Measurements from ENCODE around the gene CORO2B. TPM values are rescaled to one million over a fixed set of nuclear protein-coding genes. Genes with fewer than 3 reads are reported as not detected.
"Not testable (repeated sequence)": the region's sequence is repeated elsewhere in the genome, so short reads cannot be mapped to it uniquely, and the experiment has no call there.

CORO2B gene
- total RNA-seq, 1 donor from 2014 or later = 0.77 TPM

DNA sequence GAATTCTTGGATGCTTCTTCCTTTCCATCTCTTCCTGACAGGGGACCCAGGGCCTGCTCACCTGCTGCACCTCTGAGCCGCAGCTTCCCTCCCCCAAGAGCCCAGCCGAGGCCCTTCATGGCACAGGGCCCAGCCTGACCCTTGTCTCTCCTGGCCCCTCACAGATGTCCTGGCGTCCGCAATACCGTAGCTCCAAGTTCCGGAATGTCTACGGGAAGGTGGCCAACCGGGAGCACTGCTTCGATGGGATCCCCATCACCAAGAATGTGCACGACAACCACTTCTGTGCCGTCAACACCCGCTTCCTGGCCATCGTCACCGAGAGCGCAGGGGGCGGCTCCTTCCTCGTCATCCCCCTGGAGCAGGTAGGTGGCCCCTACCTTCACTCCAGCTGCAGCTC lies 66.2 kb downstream of the CORO2B start:
- DNase-seq (ENCODE audit: low read depth in 2 of 2) = no peak

DNA sequence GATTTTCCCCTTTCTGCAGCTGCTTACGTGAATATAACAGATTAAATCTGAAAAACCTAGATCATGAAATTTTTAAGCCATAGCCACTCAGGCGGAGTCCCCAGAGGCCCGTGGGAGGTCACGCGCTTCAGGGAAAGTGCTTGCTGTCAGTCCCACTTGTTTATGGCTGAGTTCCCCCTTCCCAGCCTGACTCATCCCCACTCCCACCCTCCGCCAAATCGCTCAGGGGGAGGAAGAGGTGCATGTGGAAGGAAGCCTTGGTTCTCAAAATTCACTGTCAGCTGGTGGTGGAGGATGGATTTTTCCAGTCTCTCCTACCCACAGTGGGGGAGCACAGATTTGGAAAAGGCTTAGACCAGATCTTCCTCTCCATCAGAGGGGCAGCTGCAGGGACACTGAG lies 67.4 kb downstream of the CORO2B start:
- DNase-seq (ENCODE audit: low read depth in 2 of 2) = no peak

- DNase-seq (ENCODE audit: low read depth in 2 of 2) = no peak
Observed at GRCh38 chr15:68646696-68647095, 67.9 kb downstream of the CORO2B start.

DNA sequence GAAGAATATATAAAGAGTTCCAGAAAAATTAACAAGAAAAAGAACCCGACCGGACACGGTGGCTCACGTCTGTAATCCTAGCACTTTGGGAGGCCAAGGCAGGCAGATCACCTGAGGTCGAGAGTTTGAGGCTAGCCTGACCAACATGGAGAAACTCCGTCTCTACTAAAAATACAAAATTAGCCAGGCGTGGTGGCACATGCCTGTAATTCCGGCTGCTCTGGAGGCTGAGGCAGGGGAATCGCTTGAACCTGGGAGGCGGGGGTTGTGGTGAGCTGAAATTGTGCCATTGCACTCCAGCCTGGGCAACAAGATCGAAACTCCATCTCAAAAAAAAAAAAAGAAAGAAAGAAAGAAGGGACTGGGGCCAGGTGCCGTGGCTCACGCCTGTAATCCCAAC lies 68.6 kb downstream of the CORO2B start:
- DNase-seq (ENCODE audit: low read depth in 2 of 2) = not testable (repeated sequence)

DNA sequence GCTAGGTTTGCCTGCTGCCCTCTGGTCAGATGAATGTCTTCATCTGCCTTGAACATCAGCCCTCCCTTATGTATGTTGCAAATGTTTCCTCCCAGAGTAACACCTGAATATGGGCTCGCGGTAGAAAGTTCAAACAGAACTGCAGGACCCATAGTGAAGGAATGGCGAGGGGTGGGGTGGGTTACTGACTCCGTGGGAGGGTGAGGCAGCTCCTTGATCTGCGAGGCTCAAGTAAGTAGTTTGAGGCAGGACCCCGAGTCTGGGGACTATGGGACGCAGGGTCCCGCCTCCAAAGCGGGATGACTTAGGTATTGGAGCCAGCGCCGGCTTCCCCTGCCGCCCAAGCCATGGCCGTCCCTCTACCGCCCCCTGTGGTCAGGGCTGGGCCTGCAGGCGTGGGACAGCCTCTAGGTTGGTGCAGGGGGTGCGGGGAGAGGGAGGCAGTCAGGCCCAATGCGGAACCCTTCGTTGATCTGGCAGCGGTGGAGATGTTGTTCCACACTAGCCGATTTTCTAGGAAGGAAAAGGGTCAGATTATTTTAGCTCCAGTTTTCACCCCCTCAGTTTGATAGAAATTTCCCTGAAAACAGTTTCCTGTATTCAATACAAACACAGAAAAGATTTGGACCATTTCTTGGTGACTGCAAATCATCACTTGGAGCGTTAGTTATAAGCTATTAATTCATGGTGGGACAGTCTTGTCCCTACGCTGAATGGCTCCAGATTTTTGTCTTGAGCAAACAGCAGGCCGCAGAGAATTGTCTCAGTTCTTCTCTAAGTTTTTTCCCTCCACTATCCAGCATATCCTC lies 72.3 kb downstream of the CORO2B start:
- DNase-seq (ENCODE audit: low read depth in 2 of 2) = peak; percentile 22 to 55

GRCh38 chr15:68651916-68652525 lies 73.2 kb downstream of the CORO2B start:
- DNase-seq (ENCODE audit: low read depth in 2 of 2) = no peak

GRCh38 chr15:68653031-68653635 lies 74.3 kb downstream of the CORO2B start:
- no peak for DNase-seq (ENCODE audit: low read depth in 2 of 2)

DNA sequence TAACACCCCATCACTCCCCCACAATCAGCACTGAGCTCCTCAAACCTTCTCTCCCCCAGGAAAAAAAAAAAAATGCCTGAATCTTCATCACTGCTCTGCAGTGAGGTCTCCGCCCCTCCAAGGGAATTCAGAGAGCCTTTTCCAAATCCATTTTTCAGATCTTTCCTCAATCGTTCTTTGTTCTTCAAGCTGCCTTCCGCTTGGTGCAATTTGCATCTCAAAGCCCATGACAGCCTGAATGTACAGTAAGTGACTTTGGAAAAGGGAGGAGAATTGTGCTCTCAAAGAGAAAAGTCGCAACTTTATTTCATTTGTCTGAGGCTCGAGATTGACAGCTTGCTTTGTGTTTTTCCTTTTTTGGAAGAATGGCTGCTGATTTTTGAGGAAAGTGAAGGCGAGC lies 75.0 kb downstream of the CORO2B start:
- no peak for DNase-seq (ENCODE audit: low read depth in 2 of 2)

DNA sequence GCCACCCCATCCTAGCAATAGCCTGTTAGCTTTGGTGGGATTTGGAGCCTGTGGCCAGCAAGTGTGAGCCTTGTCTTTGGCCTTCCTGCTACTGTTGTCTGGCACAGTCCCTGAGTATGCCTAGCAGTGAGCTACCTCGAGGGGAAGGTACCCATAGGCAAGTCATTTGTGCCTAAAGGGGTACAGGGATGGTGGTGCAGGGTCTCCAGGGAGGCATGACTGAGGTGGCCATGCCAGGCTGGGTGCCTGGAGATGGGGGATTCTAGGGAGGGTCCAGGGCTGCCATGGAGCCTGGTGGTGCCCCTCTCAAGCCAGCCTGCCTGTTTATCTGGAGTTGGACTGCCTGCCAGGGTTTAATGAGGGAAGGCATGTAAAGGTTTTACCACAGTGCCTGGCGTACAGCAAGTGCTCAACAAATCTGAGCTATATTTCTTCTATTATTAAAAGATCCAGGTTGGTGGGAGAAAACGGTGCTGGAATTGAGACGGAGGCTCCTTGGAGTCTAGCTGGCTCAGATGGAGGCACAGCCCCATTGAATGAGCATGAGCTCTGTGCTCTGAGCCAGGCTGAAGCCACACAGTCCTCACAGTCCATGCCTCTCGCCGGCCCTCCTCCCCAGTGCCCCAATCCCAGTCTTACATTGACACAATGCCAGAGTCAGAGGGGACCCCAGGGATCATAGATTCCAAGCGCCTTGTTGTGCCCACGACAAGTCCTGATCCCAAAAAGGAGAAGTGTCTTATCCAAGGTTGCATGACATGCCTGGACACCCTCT lies 76.2 kb downstream of the CORO2B start:
- no peak for DNase-seq (ENCODE audit: low read depth in 2 of 2)

DNA sequence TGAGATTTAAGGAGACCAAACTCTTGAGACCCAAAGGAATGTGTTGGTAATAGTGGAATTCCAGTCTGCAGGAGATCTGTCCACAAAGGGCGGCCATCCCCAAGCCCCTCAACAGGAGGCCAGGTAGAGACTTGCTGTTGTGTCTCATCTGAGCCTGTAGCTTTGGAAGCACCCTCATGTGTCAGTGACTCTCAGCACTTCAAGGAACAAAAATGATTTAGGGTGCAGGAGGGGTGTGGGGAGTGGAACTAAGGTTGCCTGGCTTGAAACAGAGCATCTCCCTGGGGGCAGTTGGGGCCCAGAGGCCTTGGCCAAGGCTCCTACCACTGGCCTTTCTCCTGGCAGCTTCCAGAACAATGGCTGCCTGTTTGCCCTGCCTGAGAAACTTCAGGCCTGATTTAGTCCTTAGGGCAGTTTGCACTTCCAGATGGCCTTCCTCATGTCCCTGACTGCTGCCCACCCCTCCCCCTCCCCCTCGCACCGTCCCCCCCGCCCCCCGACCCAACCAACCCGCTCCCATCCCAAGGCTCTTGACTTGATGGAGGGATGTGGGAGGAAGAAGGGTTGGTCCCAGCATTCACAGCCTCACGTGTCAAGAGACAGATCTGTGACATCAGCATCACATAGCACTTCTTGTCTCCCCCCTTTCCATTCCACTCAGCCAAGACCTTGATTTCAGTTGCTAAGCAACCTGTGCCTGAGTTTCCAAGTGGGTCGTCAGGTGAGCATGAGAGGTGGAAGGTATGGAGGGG lies 77.1 kb downstream of the CORO2B start:
- no peak for DNase-seq (ENCODE audit: low read depth in 2 of 2)

- DNase-seq (ENCODE audit: low read depth in 2 of 2) = no peak
Observed at GRCh38 chr15:68656438-68656739, 77.6 kb downstream of the CORO2B start.

DNA sequence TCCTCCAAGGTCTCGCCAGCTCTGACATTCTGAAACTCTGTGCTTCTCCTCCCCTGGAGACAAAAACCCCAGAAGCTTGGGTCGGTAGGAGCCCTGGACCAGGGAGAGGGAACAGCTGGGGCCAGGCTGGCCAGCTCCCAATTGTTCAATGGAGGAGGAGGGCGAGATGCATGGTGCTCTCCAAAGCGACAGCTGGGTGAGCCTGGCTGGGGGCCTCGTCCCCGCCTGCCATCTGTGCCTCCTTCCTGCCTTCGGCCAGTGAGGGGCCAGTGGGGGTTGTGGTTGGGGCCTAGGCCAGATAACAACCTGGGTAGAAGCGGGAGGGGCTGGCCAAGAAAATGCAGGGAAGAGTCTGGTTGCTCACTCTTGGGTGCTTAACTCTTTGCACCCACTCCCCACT lies 79.4 kb downstream of the CORO2B start:
- DNase-seq (ENCODE audit: low read depth in 2 of 2) = no peak

DNA sequence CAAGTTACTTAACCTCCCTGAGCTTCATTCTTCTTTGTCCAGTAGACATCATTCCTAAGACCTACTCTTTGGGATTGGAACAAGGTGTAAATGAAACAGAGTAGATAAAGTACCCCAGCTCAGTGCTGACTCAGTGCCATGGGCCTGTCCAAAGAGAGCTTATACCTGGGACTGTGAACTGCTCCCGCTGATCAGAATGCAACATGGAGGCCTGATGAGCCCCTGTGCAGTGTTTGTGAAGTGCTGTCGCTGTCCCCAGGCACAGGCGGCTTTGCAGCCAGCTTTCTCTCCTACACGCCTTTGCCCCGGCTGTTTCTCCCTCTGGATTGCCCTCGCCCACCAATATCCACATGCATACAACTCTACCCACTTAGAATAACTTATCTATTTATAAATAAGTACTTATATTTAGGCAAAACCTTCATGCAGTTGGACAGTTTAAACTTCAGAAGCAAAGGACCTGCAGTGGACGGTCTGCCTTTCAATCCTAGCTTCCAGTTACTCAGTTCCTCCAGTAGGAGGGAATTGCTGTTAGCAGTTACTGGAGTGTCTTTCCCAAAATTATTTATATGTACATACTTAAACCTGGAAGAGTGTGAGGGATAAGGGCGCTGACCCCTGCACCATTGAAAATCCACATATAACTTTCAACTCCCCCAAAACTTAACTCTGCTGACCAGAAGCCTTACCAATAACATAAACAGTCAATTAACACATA lies 80.0 kb downstream of the CORO2B start:
- DNase-seq (ENCODE audit: low read depth in 2 of 2) = no peak

GRCh38 chr15:68663526-68663925 lies 84.7 kb downstream of the CORO2B start:
- DNase-seq (ENCODE audit: low read depth in 2 of 2) = no peak

- peak in 1 of 2 donors; percentile 52 for DNase-seq (ENCODE audit: low read depth in 2 of 2)
Observed at GRCh38 chr15:68666120-68666811, 87.5 kb downstream of the CORO2B start.

DNA sequence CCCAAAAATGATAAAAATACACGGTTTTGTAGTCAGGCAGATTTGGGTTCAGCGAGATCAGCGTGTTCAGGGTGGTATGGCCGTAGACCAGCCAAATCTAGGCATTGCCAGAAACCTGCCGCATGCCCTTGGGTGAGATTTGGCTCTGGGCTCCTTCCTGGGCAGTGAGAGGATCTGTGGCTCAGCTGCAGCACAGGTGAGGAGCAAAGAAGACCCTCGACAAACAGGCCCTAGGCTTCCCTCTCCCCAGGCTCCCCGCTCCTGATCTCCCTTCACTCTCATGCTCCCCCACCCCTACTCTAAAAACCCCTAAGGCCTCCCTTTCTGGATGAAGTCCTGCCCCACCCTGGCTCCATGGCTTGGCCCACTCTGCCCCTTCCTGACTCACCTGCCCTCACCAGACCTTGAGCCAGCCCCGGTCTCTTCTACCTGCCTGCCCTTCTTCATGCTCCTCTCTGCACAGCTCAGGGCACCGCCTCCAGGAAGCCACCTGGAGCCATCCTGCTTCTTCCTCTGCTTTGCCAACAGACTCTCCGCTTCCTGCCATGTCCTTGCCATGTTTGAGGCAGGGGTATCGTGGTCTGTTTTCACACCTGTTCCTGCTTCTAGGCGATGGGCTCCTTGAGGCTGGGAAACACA lies 88.1 kb downstream of the CORO2B start:
- DNase-seq (ENCODE audit: low read depth in 2 of 2) = no peak

- no peak for DNase-seq (ENCODE audit: low read depth in 2 of 2)
Observed at GRCh38 chr15:68667800-68668625, 89.2 kb downstream of the CORO2B start.

DNA sequence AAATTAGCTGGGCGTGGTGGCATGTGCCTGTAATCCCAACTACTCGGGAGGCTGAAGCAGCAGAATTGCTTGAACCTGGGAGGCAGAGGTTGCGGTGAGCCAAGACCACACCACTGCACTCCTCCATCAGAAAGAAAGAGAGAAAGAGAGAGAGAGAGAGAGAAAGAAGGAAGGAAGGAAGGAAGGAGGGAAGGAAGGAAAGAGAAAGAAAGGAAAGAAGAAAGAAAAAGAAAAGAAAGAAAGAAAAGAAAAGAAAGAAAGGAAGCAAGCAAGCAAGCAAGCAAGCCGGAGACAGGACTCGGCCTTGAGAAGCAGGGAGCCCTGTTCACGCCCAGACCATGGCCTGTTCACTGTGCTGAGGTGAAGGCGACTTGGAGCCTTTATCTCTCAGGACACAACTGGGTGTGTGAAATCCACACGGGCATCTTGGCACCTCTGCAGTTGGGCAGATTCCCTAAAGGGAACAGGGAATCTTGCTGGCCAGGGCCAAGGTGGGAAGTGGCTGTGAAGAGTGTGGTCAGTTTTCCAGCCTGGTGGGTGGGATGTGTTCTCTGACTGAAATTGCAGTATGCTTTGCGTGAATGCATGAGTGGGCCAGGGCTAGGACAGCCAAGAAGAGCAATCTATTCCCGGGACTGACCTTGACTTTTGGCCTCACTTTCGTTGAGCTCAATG lies 90.3 kb downstream of the CORO2B start:
- DNase-seq (ENCODE audit: low read depth in 2 of 2) = no peak
